ENCODE data around the gene PRSS53. TPM values are rescaled to one million over a fixed set of nuclear protein-coding genes. Genes with fewer than 3 reads are reported as not detected.

The PRSS53 gene
- total and polyA plus RNA-seq, 10 of the 15 experiments (the other 5 are each of a cell fraction or from before 2014, with no cell fraction given), result 0.35 to 3.4 (median 0.88) TPM; not detected in 2

GRCh38 chr16:31117384-31118222 lies 28.9 kb upstream of the PRSS53 start, which contains the start of gene KAT8 (continued):
- peak; percentile 48; the same call in 1 of the 2 replicates for TF ChIP-seq GATAD2B (conservative IDR thresholded peaks at IDR 0.05; ENCODE audit: low read depth)
- peak; percentile 97 for TF ChIP-seq GABPA (IDR thresholded peaks at IDR 0.05; ENCODE audit: low read depth)
- 0 out of 2 replicates have a peak, but pooled peaks have one; percentile 32 for TF ChIP-seq RFX5 (IDR thresholded peaks at IDR 0.05; ENCODE audit: low read depth, low read length)
- 0 out of 2 replicates have a peak, but pooled peaks have one; percentile 22 for TF ChIP-seq ZNF217 (IDR thresholded peaks at IDR 0.05)
- peak; percentile 64; the same call in 1 of the 2 replicates for TF ChIP-seq MTA2 (IDR thresholded peaks at IDR 0.05; ENCODE audit: low read depth)
- TF ChIP-seq TCF3 (IDR thresholded peaks at IDR 0.05; ENCODE audit: borderline replicate concordance, insufficient read depth, low read depth, low read length), result no peak
- peak; percentile 77 for TF ChIP-seq SREBF1 (IDR thresholded peaks at IDR 0.05; ENCODE audit: low read length)
- peak; percentile 34 for TF ChIP-seq ESRRA (IDR thresholded peaks at IDR 0.05; ENCODE audit: low read length)
- TF ChIP-seq ELK1 (IDR thresholded peaks at IDR 0.05; ENCODE audit: low read depth, low read length), result peak; percentile 34; the same call in 1 of the 2 replicates
- TF ChIP-seq HCFC1 (IDR thresholded peaks at IDR 0.05; ENCODE audit: low read length), result peak; percentile 81
- TF ChIP-seq SPI1 (IDR thresholded peaks at IDR 0.05; ENCODE audit: borderline replicate concordance, insufficient read depth, low read depth, low read length), result peak; percentile 24; the same call in 1 of the 2 replicates
- peak; percentile 33 for TF ChIP-seq PBX3 (IDR thresholded peaks at IDR 0.05; ENCODE audit: insufficient replicate concordance, low read depth, low read length)
- TF ChIP-seq, protein P1, sequence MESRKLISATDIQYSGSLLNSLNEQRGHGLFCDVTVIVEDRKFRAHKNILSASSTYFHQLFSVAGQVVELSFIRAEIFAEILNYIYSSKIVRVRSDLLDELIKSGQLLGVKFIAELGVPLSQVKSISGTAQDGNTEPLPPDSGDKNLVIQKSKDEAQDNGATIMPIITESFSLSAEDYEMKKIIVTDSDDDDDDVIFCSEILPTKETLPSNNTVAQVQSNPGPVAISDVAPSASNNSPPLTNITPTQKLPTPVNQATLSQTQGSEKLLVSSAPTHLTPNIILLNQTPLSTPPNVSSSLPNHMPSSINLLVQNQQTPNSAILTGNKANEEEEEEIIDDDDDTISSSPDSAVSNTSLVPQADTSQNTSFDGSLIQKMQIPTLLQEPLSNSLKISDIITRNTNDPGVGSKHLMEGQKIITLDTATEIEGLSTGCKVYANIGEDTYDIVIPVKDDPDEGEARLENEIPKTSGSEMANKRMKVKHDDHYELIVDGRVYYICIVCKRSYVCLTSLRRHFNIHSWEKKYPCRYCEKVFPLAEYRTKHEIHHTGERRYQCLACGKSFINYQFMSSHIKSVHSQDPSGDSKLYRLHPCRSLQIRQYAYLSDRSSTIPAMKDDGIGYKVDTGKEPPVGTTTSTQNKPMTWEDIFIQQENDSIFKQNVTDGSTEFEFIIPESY (IDR thresholded peaks at IDR 0.05), result 0 out of 2 replicates have a peak, but pooled peaks have one; percentile 16
- TF ChIP-seq TCF12 (IDR thresholded peaks at IDR 0.05; ENCODE audit: low read depth, low read length), result peak; percentile 50; the same call in 1 of the 2 replicates
- peak; percentile 86 for TF ChIP-seq RELB (IDR thresholded peaks at IDR 0.05; ENCODE audit: low read depth)
- peak; percentile 31; the same call in 1 of the 2 replicates for TF ChIP-seq MXI1 (IDR thresholded peaks at IDR 0.05; ENCODE audit: low read depth, low read length)
- no peak for TF ChIP-seq SMARCA5 (IDR thresholded peaks at IDR 0.05)
- TF ChIP-seq MEF2B (IDR thresholded peaks at IDR 0.05; ENCODE audit: partially characterized antibody, poor library complexity, severe bottlenecking), result no peak
- TF ChIP-seq ASH2L (IDR thresholded peaks at IDR 0.05; ENCODE audit: borderline replicate concordance, low read depth), result 0 out of 2 replicates have a peak, but pooled peaks have one; percentile 38
- TF ChIP-seq ZNF384 (IDR thresholded peaks at IDR 0.05; ENCODE audit: borderline replicate concordance, low read depth, low read length), result no peak
- TF ChIP-seq SIX5 (IDR thresholded peaks at IDR 0.05; ENCODE audit: low read depth, low read length, severe bottlenecking), result peak; percentile 62
- TF ChIP-seq IKZF1 (conservative IDR thresholded peaks at IDR 0.05), result peak; percentile 89
- no peak for TF ChIP-seq KDM1A (IDR thresholded peaks at IDR 0.05; ENCODE audit: borderline replicate concordance)
- no peak for TF ChIP-seq EED (IDR thresholded peaks at IDR 0.05; ENCODE audit: low read depth)
- peak; percentile 86 for TF ChIP-seq BACH1 (IDR thresholded peaks at IDR 0.05; ENCODE audit: borderline replicate concordance)

Data from GM12878 (cell line).